ENCODE measurements around the gene POLR2C. TPM values are rescaled to one million over a fixed set of nuclear protein-coding genes. Genes with fewer than 3 reads are reported as not detected.

POLR2C gene
- total and polyA plus RNA-seq, 2 experiments from 2014 or later: 37.6 to 123 TPM

- H3K4me3 Mint-ChIP-seq: no peak overlapping the region
- Histone ChIP-seq H3K27me3 (ENCODE audit: insufficient read depth) (no peaks in the 10 kb centered on the region), H3K9me2 (ENCODE audit: insufficient read depth) (no peaks in the 10 kb centered on the region), H3K36me3 (ENCODE audit: insufficient read depth) (no peaks in the 10 kb centered on the region), H3K27ac (ENCODE audit: low read depth) (no peak overlapping the region), H3F3A (replicated peaks; ENCODE audit: low read depth) (no peaks in the 10 kb centered on the region), H3K4me2 (no peak overlapping the region), H2AFZ (no peak overlapping the region), H3K4me1 (ENCODE audit: insufficient read depth) (no peaks in the 10 kb centered on the region), H4K20me1 (replicated peaks; ENCODE audit: insufficient read depth) (no peaks in the 10 kb centered on the region), H3K4me3 (no peak overlapping the region), H3K79me2 (replicated peaks; ENCODE audit: insufficient read depth) (no peaks in the 10 kb centered on the region)
- no peaks in the 10 kb centered on the region for H3K9me3 Mint-ChIP-seq
- no peak overlapping the region for H3K27ac Mint-ChIP-seq
- TF ChIP-seq CREB1 (CRISPR knock-in tag; IDR thresholded peaks at IDR 0.05; ENCODE audit: low read depth): no peak
- TF ChIP-seq ZNF114 (CRISPR knock-in tag; IDR thresholded peaks at IDR 0.05): no peak
- H3K36me3 Mint-ChIP-seq (ENCODE audit: low read depth): peaks cover 2% of the 10 kb centered on the region; the same call in 1 of the 3 replicates
- ATAC-seq: no peak
- DNase-seq (ENCODE audit: low spot score): no peak
- peaks cover 12% of the 10 kb centered on the region for H3K27me3 Mint-ChIP-seq (ENCODE audit: insufficient read depth, low read depth, poor library complexity)
- peaks cover 16% of the 10 kb centered on the region; the same call in 2 of the 3 replicates for H3K4me1 Mint-ChIP-seq
Measured at GRCh38 chr16:57510016-57510871, 47.8 kb downstream of the POLR2C start.

- H3K36me3 Mint-ChIP-seq (ENCODE audit: low read depth): peaks cover 2% of the 10 kb centered on the region; the same call in 1 of the 3 replicates
- TF ChIP-seq ZNF114 (CRISPR knock-in tag; IDR thresholded peaks at IDR 0.05): no peak
- no peak for TF ChIP-seq NANOG (IDR thresholded peaks at IDR 0.05; ENCODE audit: borderline replicate concordance)
- TF ChIP-seq, protein P1, sequence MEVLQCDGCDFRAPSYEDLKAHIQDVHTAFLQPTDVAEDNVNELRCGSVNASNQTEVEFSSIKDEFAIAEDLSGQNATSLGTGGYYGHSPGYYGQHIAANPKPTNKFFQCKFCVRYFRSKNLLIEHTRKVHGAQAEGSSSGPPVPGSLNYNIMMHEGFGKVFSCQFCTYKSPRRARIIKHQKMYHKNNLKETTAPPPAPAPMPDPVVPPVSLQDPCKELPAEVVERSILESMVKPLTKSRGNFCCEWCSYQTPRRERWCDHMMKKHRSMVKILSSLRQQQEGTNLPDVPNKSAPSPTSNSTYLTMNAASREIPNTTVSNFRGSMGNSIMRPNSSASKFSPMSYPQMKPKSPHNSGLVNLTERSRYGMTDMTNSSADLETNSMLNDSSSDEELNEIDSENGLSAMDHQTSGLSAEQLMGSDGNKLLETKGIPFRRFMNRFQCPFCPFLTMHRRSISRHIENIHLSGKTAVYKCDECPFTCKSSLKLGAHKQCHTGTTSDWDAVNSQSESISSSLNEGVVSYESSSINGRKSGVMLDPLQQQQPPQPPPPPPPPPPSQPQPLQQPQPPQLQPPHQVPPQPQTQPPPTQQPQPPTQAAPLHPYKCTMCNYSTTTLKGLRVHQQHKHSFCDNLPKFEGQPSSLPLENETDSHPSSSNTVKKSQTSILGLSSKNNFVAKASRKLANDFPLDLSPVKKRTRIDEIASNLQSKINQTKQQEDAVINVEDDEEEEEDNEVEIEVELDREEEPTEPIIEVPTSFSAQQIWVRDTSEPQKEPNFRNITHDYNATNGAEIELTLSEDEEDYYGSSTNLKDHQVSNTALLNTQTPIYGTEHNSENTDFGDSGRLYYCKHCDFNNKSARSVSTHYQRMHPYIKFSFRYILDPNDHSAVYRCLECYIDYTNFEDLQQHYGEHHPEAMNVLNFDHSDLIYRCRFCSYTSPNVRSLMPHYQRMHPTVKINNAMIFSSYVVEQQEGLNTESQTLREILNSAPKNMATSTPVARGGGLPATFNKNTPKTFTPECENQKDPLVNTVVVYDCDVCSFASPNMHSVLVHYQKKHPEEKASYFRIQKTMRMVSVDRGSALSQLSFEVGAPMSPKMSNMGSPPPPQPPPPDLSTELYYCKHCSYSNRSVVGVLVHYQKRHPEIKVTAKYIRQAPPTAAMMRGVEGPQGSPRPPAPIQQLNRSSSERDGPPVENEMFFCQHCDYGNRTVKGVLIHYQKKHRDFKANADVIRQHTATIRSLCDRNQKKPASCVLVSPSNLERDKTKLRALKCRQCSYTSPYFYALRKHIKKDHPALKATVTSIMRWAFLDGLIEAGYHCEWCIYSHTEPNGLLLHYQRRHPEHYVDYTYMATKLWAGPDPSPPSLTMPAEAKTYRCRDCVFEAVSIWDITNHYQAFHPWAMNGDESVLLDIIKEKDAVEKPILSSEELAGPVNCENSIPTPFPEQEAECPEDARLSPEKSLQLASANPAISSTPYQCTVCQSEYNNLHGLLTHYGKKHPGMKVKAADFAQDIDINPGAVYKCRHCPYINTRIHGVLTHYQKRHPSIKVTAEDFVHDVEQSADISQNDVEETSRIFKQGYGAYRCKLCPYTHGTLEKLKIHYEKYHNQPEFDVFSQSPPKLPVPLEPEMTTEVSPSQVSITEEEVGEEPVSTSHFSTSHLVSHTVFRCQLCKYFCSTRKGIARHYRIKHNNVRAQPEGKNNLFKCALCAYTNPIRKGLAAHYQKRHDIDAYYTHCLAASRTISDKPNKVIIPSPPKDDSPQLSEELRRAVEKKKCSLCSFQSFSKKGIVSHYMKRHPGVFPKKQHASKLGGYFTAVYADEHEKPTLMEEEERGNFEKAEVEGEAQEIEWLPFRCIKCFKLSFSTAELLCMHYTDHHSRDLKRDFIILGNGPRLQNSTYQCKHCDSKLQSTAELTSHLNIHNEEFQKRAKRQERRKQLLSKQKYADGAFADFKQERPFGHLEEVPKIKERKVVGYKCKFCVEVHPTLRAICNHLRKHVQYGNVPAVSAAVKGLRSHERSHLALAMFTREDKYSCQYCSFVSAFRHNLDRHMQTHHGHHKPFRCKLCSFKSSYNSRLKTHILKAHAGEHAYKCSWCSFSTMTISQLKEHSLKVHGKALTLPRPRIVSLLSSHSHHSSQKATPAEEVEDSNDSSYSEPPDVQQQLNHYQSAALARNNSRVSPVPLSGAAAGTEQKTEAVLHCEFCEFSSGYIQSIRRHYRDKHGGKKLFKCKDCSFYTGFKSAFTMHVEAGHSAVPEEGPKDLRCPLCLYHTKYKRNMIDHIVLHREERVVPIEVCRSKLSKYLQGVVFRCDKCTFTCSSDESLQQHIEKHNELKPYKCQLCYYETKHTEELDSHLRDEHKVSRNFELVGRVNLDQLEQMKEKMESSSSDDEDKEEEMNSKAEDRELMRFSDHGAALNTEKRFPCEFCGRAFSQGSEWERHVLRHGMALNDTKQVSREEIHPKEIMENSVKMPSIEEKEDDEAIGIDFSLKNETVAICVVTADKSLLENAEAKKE (CRISPR knock-in tag; IDR thresholded peaks at IDR 0.05): no peak
- TF ChIP-seq POLR2AphosphoS5 (IDR thresholded peaks at IDR 0.05; ENCODE audit: low read depth): no peak
- TF ChIP-seq CTCF (conservative IDR thresholded peaks at IDR 0.05; ENCODE audit: low read depth in 2 of 2): no peak
- no peak for TF ChIP-seq JUNB (IDR thresholded peaks at IDR 0.05; ENCODE audit: unreplicated experiment)
- TF ChIP-seq REST (IDR thresholded peaks at IDR 0.05; ENCODE audit: unreplicated experiment): no peak
Measured at GRCh38 chr16:57512296-57513001, 50.0 kb downstream of the POLR2C start.

More at GRCh38 chr16:57512296-57513001, 50.0 kb downstream of the POLR2C start:
- Histone ChIP-seq H3K4me1 (ENCODE audit: insufficient read depth) (no peaks in the 10 kb centered on the region), H3K4me2 (no peak overlapping the region), H3F3A (replicated peaks; ENCODE audit: low read depth) (no peaks in the 10 kb centered on the region), H2AFZ (no peak overlapping the region), H3K4me3 (no peak overlapping the region), H3K9me2 (ENCODE audit: insufficient read depth) (no peaks in the 10 kb centered on the region), H4K20me1 (replicated peaks; ENCODE audit: insufficient read depth) (no peaks in the 10 kb centered on the region), H3K36me3 (ENCODE audit: insufficient read depth) (no peaks in the 10 kb centered on the region), H3K27ac (ENCODE audit: low read depth) (no peak overlapping the region), H3K79me2 (replicated peaks; ENCODE audit: insufficient read depth) (no peaks in the 10 kb centered on the region), H3K27me3 (ENCODE audit: insufficient read depth) (no peaks in the 10 kb centered on the region)
- ATAC-seq (no peak), DNase-seq (ENCODE audit: low spot score) (no peak)
- Mint-ChIP-seq H3K9me3 (no peaks in the 10 kb centered on the region), H3K27me3 (ENCODE audit: insufficient read depth, low read depth, poor library complexity) (peaks cover 13% of the 10 kb centered on the region), H3K4me3 (no peak overlapping the region), H3K27ac (no peak overlapping the region), H3K4me1 (peaks cover 10% of the 10 kb centered on the region; the same call in 1 of the 3 replicates)

Measured in GM23338 (cell line).